A549 (cell line): ENCODE data around the gene TALDO1.

Experiments used
- CEBPB ChIP-seq, 2 experiments: fragments of >200 bp in 1 of 2; sonication (Bioruptor Twin) in 1 of 2; formaldehyde crosslinking in 1 of 2; IDR thresholded peaks; 2 replicates each; pipeline ENCODE4 v1.6.1; 2012 to 2016
- KDM1A ChIP-seq: fragments of 200-600 bp; sonication (generic); IDR thresholded peaks from 2 replicates; pipeline ENCODE4 v1.6.1; 2016; ENCODE audit warnings: low read depth, mild to moderate bottlenecking

DNA sequence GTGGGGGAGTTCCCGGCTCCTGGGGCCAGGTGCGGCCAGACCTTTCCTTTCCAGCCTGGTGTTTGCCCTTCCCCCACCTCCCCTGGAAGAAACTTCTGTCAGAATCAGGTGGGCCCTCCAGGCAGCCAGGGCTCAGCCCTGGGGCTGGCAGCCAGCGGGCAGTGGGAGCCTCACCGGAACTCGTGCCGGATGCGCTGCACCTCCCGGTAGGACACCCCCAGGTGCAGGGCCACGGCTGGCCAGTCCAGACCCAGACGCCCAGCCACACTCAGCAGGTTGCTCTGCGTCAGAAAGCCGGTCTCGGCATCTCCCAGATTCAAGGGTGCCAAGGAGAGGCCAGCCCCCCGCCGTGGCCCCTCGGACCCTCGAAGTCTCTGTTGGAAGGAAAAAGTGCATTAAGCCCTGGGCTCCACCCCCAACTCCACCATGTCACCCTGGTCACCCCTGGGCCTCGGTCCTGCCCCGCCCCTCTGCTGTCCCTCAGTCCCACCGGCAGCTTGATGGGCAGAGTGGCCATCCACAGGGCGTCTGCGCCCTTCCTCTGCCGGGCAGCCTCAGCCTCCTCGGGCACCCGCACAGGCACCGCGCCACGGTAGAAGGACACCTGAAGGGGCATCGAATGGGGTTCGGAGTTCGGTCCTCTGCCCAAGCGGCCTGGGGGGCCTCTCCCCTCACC, 52.5 kb downstream of the TALDO1 start:
- TF ChIP-seq CEBPB (IDR thresholded peaks at IDR 0.05): no peak
- no peak for TF ChIP-seq KDM1A
